Activated CD4-positive, alpha-beta T cell treated with anti-CD3 and anti-CD28 coated beads, Interleukin-2, Interleukin-4, amounts not matched to agents 100 ng/mL and 50 ng/mL, durations not matched to agents 16 hours and 8 hours (primary cell): Measurements from ENCODE around the gene IL31.

Experiments
- DNase-seq: peaks from one replicate; pipeline ENCODE4 v3.0.0-alpha.2; 2020; ENCODE audit warnings: low spot score

Gene IL31

GRCh38 chr12:122128481-122128880 lies 45.5 kb downstream of the IL31 start:
- DNase-seq: no peak

- no peak for DNase-seq
These were observed 46.2 kb downstream of the IL31 start for GRCh38 chr12:122127839-122128238.

- no peak for DNase-seq
These were observed 47.1 kb downstream of the IL31 start for GRCh38 chr12:122126713-122127597.

- no peak for DNase-seq
These were observed 47.7 kb downstream of the IL31 start for GRCh38 chr12:122126342-122126635.

- DNase-seq: no peak
These were observed 48.3 kb downstream of the IL31 start for GRCh38 chr12:122125452-122126341.

GRCh38 chr12:122124370-122124769 lies 49.7 kb downstream of the IL31 start:
- no peak for DNase-seq

GRCh38 chr12:122123761-122124145 lies 50.3 kb downstream of the IL31 start:
- DNase-seq: no peak

GRCh38 chr12:122123051-122123760 lies 50.8 kb downstream of the IL31 start:
- DNase-seq: peak; percentile 75
